Neuronal stem cell (in vitro differentiated cells): Measurements from ENCODE around the gene DYNLT4.

Experiments
- DNase-seq: peaks from one replicate; pipeline ENCODE4 v3.0.0-alpha.2; 2013; ENCODE audit warnings: low spot score
- H2AFZ ChIP-seq: one replicate; pipeline ENCODE4 v1.6.1; 2013; ENCODE audit warnings: mild to moderate bottlenecking, low read length, inconsistent platforms
- H2AK5ac ChIP-seq: 2 replicates; pipeline ENCODE4 v1.6.1; 2013; ENCODE audit warnings: low read depth, mild to moderate bottlenecking, inconsistent platforms, low read length, moderate library complexity, mixed read lengths
- H2BK120ac ChIP-seq: 2 replicates; pipeline ENCODE4 v1.6.1; 2013; ENCODE audit warnings: low read depth, mild to moderate bottlenecking, inconsistent platforms, low read length, moderate library complexity, mixed read lengths
- H2BK12ac ChIP-seq: one replicate; pipeline ENCODE4 v1.6.1; 2013; ENCODE audit warnings: low read length, inconsistent platforms
- H2BK15ac ChIP-seq: 2 replicates; pipeline ENCODE4 v1.6.1; 2013; ENCODE audit warnings: mild to moderate bottlenecking, low read length, inconsistent platforms, mixed read lengths
- H2BK5ac ChIP-seq: one replicate; pipeline ENCODE4 v1.6.1; 2013; ENCODE audit warnings: inconsistent platforms, mild to moderate bottlenecking, low read length, moderate library complexity
- H3K14ac ChIP-seq: one replicate; pipeline ENCODE4 v1.6.1; 2013; ENCODE audit warnings: low read length, inconsistent platforms
- H3K18ac ChIP-seq: 2 replicates; pipeline ENCODE4 v1.6.1; 2013; ENCODE audit warnings: low read length, inconsistent platforms
- H3K23ac ChIP-seq: 2 replicates; pipeline ENCODE4 v1.6.1; 2013; ENCODE audit warnings: low read depth, mild to moderate bottlenecking, mixed read lengths, low read length, inconsistent platforms; ENCODE audit not compliant: poor library complexity
- H3K27ac ChIP-seq: replicated peaks from 3 replicates; pipeline ENCODE4 v1.5.1; 2013; ENCODE audit warnings: low read length, inconsistent platforms
- H3K27me3 ChIP-seq, 3 experiments: 2 replicates each; pipeline ENCODE4 v1.6.1; 2013; ENCODE audit warnings: low read length in 3 of 3, mild to moderate bottlenecking in 2 of 3, inconsistent platforms in 1 of 3, low read depth in 1 of 3, mixed read lengths in 1 of 3, moderate library complexity in 1 of 3; ENCODE audit not compliant: control insufficient read depth in 3 of 3, insufficient read depth in 3 of 3
- H3K36me3 ChIP-seq, 2 donors: replicated peaks in 1 of 2; 2 replicates each; pipeline ENCODE4 v1.6.1; 2013; ENCODE audit warnings: low read length in 2 of 2; ENCODE audit not compliant: control insufficient read depth in 2 of 2, insufficient read depth in 2 of 2
- H3K4ac ChIP-seq: 2 replicates; pipeline ENCODE4 v1.6.1; 2013; ENCODE audit warnings: inconsistent platforms, mild to moderate bottlenecking, low read length, moderate library complexity
- H3K4me1 ChIP-seq, 2 donors: 1 replicate in 1 of 2; 2 replicates in 1 of 2; pipeline ENCODE4 v1.6.1; 2013; ENCODE audit warnings: low read length in 2 of 2, low read depth in 1 of 2; ENCODE audit not compliant: control insufficient read depth in 2 of 2, insufficient read depth in 1 of 2
- H3K4me2 ChIP-seq: one replicate; pipeline ENCODE4 v1.6.1; 2013; ENCODE audit warnings: mild to moderate bottlenecking, low read length, inconsistent platforms; ENCODE audit not compliant: insufficient read depth, poor library complexity, severe bottlenecking
- H3K4me3 ChIP-seq, 2 donors: 2 replicates each; pipeline ENCODE4 v1.5.1; 2013; ENCODE audit warnings: low read length in 2 of 2, mild to moderate bottlenecking in 2 of 2, inconsistent platforms in 1 of 2, moderate library complexity in 1 of 2
- H3K79me1 ChIP-seq: one replicate; pipeline ENCODE4 v1.6.1; 2013; ENCODE audit warnings: low read depth, mild to moderate bottlenecking, inconsistent platforms, low read length, moderate library complexity
- H3K9ac ChIP-seq: one replicate; pipeline ENCODE4 v1.6.1; 2013; ENCODE audit warnings: mild to moderate bottlenecking, low read depth, low read length, inconsistent platforms; ENCODE audit not compliant: poor library complexity
- H3K9me3 ChIP-seq, 2 donors: replicated peaks in 1 of 2; 2 replicates each; pipeline versions ENCODE3 to v1.6.1; 2013; ENCODE audit warnings: low read length in 2 of 2, mild to moderate bottlenecking in 2 of 2, inconsistent platforms in 1 of 2, low read depth in 1 of 2, mixed read lengths in 1 of 2, moderate library complexity in 1 of 2; ENCODE audit not compliant: control insufficient read depth in 2 of 2, insufficient read depth in 1 of 2
- H4K8ac ChIP-seq: one replicate; pipeline ENCODE4 v1.6.1; 2013; ENCODE audit warnings: low read depth, mild to moderate bottlenecking, inconsistent platforms, low read length, moderate library complexity
- H4K91ac ChIP-seq: one replicate; pipeline ENCODE4 v1.6.1; 2013; ENCODE audit warnings: low read length, low read depth, mild to moderate bottlenecking, inconsistent platforms; ENCODE audit not compliant: poor library complexity
- WGBS, 2 donors: extraction: QIAGEN DNeasy Blood & Tissue Kit; methylation state at CpG; one replicate each; pipeline ENCODE4 v1.1.7; 2013; ENCODE audit warnings: missing lambda C conversion rate in 2 of 2, mixed read lengths in 1 of 2; ENCODE audit not compliant: insufficient read length in 2 of 2, insufficient replicate concordance in 1 of 2; ENCODE audit errors: extremely low coverage in 2 of 2; 5-methylcytosine and 5-hydroxymethylcytosine counted together

Gene DYNLT4

GRCh38 chr1:44784094-44785028 lies 22.8 kb downstream of the DYNLT4 start:
- DNase-seq = no peak
- Histone ChIP-seq H3K9me3 (no peaks in the 10 kb centered on the region), H3K4me3 (peak overlapping the region in 1 of 2 donors; percentile 69)

GRCh38 chr1:44783697-44784093 lies 23.5 kb downstream of the DYNLT4 start:
- H3K27ac ChIP-seq = peak overlapping the region; percentile 35
- H3K4ac ChIP-seq = peak overlapping the region; percentile 46
- peak overlapping the region; percentile 78 for H4K8ac ChIP-seq
- H3K14ac ChIP-seq = no peak overlapping the region
- H3K36me3 ChIP-seq = peaks cover 10 to 26% of the 10 kb centered on the region in 2 donors
- no CpG with 5 or more reads among the region's 8 CpGs for WGBS, 2 donors
- no peak overlapping the region for H3K23ac ChIP-seq
- peak overlapping the region; percentile 24 for H3K9ac ChIP-seq
- H3K79me1 ChIP-seq = no peaks in the 10 kb centered on the region
- no peaks in the 10 kb centered on the region for H3K9me3 ChIP-seq
- no peak overlapping the region for H2BK5ac ChIP-seq
- no peak overlapping the region for H2AK5ac ChIP-seq
- H2AFZ ChIP-seq = peak overlapping the region; percentile 20
- peak overlapping the region; percentile 6 for H2BK120ac ChIP-seq
- H4K91ac ChIP-seq = no peak overlapping the region
- peak overlapping the region; percentile 50 for H3K4me2 ChIP-seq
- H3K4me3 ChIP-seq = peak overlapping the region in 1 of 2 donors; percentile 11
- peak overlapping the region; percentile 98 for H3K18ac ChIP-seq
- peak overlapping the region; percentile 79 for H2BK15ac ChIP-seq
- H2BK12ac ChIP-seq = no peak overlapping the region
- H3K4me1 ChIP-seq = peaks cover 5 to 13% of the 10 kb centered on the region in 2 donors
- H3K27me3 ChIP-seq = peaks cover 0 to 26% (median 3%) of the 10 kb centered on the region in 3 experiments
- DNase-seq = no peak

More at GRCh38 chr1:44784094-44785028, 22.8 kb downstream of the DYNLT4 start:
- peak overlapping the region; percentile 98 for H3K18ac ChIP-seq
- peak overlapping the region; percentile 73 for H3K14ac ChIP-seq
- H3K79me1 ChIP-seq = no peaks in the 10 kb centered on the region
- H3K27me3 ChIP-seq = peaks cover 0 to 26% (median 3%) of the 10 kb centered on the region in 3 experiments
- H4K91ac ChIP-seq = peak overlapping the region; percentile 81
- peak overlapping the region; percentile 11 for H2BK12ac ChIP-seq
- H4K8ac ChIP-seq = peak overlapping the region; percentile 78
- peak overlapping the region; percentile 31 for H2AFZ ChIP-seq
- H3K9ac ChIP-seq = peak overlapping the region; percentile 86
- H2AK5ac ChIP-seq = peak overlapping the region; percentile 93
- peak overlapping the region; percentile 71 for H3K23ac ChIP-seq
- H2BK5ac ChIP-seq = no peak overlapping the region
- no CpG with 5 or more reads among the region's 71 CpGs for WGBS, 2 donors
- peak overlapping the region; percentile 91 for H3K4ac ChIP-seq
- peak overlapping the region; percentile 79 for H2BK15ac ChIP-seq
- no peak overlapping the region for H3K27ac ChIP-seq
- peak overlapping the region; percentile 6 for H2BK120ac ChIP-seq
- H3K4me1 ChIP-seq = peaks cover 5 to 13% of the 10 kb centered on the region in 2 donors
- H3K36me3 ChIP-seq = peaks cover 8 to 20% of the 10 kb centered on the region in 2 donors
- H3K4me2 ChIP-seq = peak overlapping the region; percentile 50

GRCh38 chr1:44780583-44781121 lies 26.5 kb downstream of the DYNLT4 start:
- H3K4me3 ChIP-seq = no peak overlapping the region
- no peak overlapping the region for H2BK12ac ChIP-seq
- H4K8ac ChIP-seq = no peak overlapping the region
- no peak overlapping the region for H3K23ac ChIP-seq
- no peak overlapping the region for H3K27ac ChIP-seq
- peaks cover 9 to 17% of the 10 kb centered on the region in 2 donors for H3K4me1 ChIP-seq
- H2BK120ac ChIP-seq = no peak overlapping the region
- H2BK15ac ChIP-seq = no peak overlapping the region
- no peak overlapping the region for H4K91ac ChIP-seq
- H3K9me3 ChIP-seq = no peaks in the 10 kb centered on the region
- no peak overlapping the region for H2AK5ac ChIP-seq
- peaks cover 9% of the 10 kb centered on the region for H3K79me1 ChIP-seq
- no peak overlapping the region for H3K4me2 ChIP-seq
- H2BK5ac ChIP-seq = no peak overlapping the region
- WGBS, 2 donors = no CpG with 5 or more reads among the region's 14 CpGs
- H3K14ac ChIP-seq = no peak overlapping the region
- no peak overlapping the region for H3K9ac ChIP-seq
- no peak for DNase-seq
- H2AFZ ChIP-seq = no peak overlapping the region
- H3K27me3 ChIP-seq = peaks cover 0 to 9% (median 0%) of the 10 kb centered on the region in 3 experiments
- no peak overlapping the region for H3K4ac ChIP-seq
- no peak overlapping the region for H3K18ac ChIP-seq
- peaks cover 32 to 55% of the 10 kb centered on the region in 2 donors for H3K36me3 ChIP-seq
